ENCODE data around the gene EAF1.
"Not testable (repeated sequence)": the region's sequence is repeated elsewhere in the genome, so short reads cannot be mapped to it uniquely, and the experiment has no call there.

Gene EAF1

GRCh38 chr3:15476378-15476777 is 49.0 kb downstream of the EAF1 start:
- FAIRE-seq: no peak
- no peak for DNase-seq (ENCODE audit: insufficient read length, low spot score)

GRCh38 chr3:15477951-15478639 is 50.7 kb downstream of the EAF1 start:
- no peak for DNase-seq (ENCODE audit: insufficient read length, low spot score)
- no peak for FAIRE-seq

- FAIRE-seq: no peak
- no peak for DNase-seq (ENCODE audit: insufficient read length, low spot score)
Observed at GRCh38 chr3:15478640-15478979, 51.2 kb downstream of the EAF1 start.

- FAIRE-seq (no peak), DNase-seq (ENCODE audit: insufficient read length, low spot score) (no peak)
Observed at GRCh38 chr3:15479400-15480224, 52.2 kb downstream of the EAF1 start.

DNA sequence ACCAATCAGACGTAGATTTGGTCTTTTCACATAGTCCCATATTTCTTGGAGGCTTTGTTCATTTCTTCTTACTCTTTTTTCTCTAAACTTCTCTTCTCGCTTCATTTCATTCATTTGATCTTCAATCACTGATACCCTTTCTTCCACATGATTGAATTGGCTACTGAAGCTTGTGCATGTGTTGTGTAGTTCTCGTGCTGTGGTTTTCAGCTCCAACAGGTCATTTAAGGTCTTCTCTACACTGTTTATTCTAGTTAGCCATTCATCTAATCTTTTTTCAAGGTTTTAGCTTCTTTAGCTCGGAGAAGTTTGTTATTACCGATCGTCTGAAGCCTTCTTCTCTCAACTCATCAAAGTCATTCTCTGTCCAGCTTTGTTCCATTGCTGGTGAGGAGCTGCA is 57.2 kb downstream of the EAF1 start:
- not testable (repeated sequence) for DNase-seq (ENCODE audit: insufficient read length, low spot score); FAIRE-seq

DNA sequence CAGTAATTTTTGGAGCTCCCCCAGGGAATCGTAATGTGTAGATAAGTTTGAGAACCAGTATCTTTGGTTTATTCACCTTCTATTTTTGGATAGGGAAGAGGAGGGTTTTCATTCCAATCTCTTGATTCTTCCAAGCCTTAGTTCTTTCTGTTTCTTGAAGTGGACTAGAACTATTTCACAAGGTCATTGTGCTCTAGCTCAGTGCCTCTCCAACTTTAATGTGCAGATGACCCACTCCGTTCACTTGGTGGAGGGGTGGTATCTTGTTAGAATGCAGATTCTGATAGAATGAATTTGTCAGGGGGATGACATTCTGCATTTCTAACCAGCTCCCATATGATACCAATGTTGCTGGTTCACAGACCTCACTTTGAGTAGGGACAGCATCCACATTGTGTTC is 58.6 kb downstream of the EAF1 start:
- FAIRE-seq (no peak), DNase-seq (ENCODE audit: insufficient read length, low spot score) (no peak)

DNA sequence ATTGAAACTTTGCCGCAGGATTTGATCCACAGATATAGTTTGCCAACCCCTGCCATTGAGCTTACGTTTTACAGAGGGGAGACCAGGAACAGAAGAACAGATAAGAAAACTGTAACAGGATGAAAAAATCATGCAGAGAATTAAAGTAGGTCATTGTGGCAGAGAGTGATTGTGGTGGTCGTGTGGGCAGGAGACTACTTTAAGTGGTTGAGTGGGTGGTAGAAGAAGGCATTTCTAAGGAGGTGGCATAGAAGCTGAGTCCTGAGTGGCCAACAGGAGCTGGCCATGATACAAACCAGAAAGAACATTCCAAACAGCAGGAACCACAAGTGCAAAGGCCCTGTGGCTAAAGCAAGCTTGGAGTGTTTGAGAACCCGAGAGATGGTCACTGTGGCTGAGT is 59.6 kb downstream of the EAF1 start:
- DNase-seq (ENCODE audit: insufficient read length, low spot score): no peak
- no peak for FAIRE-seq

DNA sequence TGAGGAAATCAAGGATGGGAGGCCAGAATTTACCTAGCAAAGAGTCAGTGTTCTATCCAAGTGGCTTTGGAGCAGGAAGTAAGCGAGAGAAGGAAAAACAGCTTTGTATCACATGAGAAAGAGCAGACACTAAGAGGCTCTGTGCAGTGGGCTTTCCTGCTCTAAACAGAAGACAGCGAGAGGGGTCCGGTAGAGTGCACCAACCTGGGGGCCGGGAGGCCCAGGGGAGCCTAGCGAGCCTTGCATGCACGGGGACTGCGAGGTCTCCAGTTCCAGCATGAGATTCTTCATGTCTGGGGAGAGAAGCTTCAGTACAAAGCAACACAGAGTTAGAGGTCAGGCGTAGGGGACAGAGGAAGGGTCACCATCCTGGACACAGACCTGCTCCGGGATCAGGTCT is 60.6 kb downstream of the EAF1 start:
- DNase-seq (ENCODE audit: insufficient read length, low spot score) (no peak), FAIRE-seq (no peak)

DNA sequence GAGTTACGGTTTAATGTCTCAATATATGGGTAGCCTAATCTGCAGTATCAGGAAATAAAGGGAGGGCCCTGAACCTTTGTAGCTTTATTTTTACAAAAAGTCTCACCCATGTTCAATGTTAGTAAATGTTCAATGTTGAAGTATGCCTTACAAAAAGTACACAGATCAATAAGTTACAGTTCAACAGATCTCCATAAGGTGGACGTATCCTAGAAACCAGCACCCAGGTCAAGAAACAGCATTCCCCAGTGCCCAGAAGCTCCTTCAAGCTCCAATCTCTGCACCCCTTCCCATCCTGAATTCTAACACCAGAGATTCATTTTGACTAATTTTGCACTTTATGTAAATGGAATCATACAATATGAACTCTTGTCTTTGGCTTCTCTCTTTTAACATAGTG is 62.8 kb downstream of the EAF1 start:
- FAIRE-seq: no peak

GRCh38 chr3:15491143-15491542 is 63.7 kb downstream of the EAF1 start:
- FAIRE-seq: no peak
- peak; percentile 24 for DNase-seq (ENCODE audit: insufficient read length, low spot score)

More for the DNA sequence above, 62.8 kb downstream of the EAF1 start:
- DNase-seq (ENCODE audit: insufficient read length, low spot score): no peak

Measured in GM19239 (cell line).